ENCODE data around the gene GNG4. TPM values are rescaled to one million over a fixed set of nuclear protein-coding genes. Genes with fewer than 3 reads are reported as not detected.

GNG4 gene
- total RNA-seq, 2 donors from 2014 or later = not detected

DNA sequence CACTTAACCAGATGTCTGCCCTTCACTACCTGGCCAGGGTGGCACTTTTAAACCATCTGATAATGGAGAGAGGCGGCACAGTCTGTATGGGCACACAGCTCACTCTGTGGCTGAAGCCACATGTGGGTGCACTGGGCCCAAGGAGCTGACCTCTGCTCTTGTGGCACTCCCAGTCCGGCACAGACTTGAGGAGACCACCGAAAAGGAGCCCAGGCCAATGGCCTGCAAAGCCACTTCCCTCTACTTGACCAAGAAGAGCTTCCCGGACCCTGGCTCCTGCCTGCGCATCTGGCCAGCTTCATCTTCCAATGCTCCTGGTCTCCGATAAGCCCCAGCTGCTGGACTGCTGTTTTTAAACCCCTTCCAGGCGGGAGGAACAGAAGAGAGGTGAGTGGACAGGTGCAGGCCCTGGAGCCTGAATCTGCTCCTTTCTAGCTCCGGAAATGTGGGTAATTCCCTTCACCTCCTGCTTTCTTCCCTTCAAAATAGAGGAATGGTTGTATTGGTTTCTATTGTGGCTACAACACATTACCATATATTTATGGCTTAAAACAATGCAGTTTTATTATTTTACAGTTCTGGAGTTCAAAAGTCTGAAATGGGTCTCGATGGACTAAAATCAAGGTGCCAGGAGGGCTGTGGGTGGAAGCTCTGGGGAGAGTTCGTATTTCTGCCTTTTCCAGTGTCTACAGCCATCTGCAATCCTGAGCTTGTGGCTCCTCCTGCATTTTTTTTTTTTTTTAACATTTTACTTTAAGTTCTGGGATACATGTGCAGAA is 11.6 kb downstream of the GNG4 start:
- no peaks in the 10 kb centered on the region for H3K4me1 ChIP-seq
- no peak for DNase-seq (ENCODE audit: low spot score)
- no peaks in the 10 kb centered on the region for H3K9me3 ChIP-seq
- no peak overlapping the region for H3K27ac ChIP-seq
- TF ChIP-seq, protein P1, sequence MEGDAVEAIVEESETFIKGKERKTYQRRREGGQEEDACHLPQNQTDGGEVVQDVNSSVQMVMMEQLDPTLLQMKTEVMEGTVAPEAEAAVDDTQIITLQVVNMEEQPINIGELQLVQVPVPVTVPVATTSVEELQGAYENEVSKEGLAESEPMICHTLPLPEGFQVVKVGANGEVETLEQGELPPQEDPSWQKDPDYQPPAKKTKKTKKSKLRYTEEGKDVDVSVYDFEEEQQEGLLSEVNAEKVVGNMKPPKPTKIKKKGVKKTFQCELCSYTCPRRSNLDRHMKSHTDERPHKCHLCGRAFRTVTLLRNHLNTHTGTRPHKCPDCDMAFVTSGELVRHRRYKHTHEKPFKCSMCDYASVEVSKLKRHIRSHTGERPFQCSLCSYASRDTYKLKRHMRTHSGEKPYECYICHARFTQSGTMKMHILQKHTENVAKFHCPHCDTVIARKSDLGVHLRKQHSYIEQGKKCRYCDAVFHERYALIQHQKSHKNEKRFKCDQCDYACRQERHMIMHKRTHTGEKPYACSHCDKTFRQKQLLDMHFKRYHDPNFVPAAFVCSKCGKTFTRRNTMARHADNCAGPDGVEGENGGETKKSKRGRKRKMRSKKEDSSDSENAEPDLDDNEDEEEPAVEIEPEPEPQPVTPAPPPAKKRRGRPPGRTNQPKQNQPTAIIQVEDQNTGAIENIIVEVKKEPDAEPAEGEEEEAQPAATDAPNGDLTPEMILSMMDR (IDR thresholded peaks at IDR 0.05) = no peak
- H3K4me3 ChIP-seq = no peak overlapping the region
- no peaks in the 10 kb centered on the region for H3K36me3 ChIP-seq
- H3K27me3 ChIP-seq = no peaks in the 10 kb centered on the region

DNA sequence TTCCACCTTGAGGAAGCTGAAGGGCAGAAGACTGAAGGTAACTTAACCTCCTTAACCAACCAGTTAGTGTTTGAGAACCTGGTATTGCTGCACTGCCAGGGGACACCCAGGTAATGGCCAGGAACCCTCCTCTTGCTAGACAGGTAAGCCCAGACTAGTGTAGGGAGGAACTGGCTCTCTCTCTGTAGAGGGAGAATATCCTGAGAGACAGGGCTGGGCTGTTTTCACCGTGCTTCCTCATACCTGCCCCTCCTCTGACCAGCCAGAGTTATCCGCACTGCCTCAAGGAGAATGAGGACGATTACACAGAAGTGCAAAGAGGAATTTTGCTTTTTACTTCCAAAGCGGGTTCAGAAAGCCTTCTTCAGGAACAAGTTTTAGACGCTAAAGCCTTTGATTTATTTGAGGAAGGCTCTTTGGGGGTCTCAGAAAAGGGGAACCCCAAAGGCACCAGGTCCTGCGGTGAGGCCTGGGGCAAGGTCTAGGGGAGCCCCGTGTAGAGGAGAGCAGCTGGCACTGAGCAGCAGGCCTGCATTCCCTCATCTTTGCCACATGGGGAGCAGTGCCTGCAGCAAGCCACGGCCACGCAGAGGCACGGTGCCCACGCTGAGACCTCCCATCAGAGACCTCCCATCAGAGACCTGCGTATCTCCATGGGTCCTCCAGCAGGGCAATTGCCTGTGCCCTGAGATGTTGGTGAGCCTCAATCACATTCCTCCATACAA is 13.5 kb downstream of the GNG4 start:
- DNase-seq (ENCODE audit: low spot score) = no peak
- Histone ChIP-seq H3K4me1 (no peaks in the 10 kb centered on the region), H3K4me3 (no peak overlapping the region), H3K9me3 (no peaks in the 10 kb centered on the region), H3K27ac (no peak overlapping the region), H3K27me3 (no peaks in the 10 kb centered on the region), H3K36me3 (no peaks in the 10 kb centered on the region)
- TF ChIP-seq, protein P1 (IDR thresholded peaks at IDR 0.05) = no peak

DNA sequence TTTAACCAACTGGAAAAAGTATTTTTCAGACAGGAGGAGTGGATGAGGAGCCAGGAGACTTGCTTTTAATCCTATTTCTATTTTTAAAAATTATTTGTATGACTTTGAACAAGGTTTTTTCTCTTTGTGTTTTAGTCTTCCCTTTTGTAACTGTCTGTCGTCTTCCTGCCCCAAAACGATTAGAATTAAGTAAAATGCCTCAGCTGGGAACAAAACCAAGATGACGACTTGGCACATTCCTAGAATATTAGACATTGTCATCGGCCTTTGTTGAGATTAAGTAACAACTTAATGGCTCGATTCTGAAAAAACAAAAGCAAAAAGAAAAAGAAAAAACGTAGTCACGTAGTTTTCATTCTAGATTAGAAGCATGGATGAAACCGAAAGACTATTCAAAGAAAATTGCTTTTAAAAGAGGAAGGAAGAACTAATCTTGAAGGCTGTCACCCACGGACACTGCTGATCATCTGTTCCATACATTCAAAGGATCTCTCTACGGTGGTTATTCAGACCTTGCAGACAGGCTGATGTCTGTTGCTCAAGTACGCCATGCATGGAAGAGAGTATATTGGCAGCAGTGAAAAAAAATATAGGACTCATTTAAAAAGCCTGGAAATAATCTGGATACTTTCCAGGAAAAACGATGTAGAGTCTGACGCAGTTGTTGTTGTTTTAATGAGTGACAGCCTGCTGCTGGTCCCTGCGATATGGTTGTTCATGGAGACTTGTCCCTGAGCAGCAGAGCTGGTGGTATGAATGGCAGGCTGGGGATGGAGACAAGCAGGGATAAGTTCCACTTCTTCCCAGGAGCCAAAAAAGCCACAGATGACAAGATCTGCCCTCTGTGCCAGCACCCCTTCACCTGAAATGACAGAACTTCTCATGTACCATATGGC is 16.8 kb downstream of the GNG4 start:
- DNase-seq (ENCODE audit: low spot score) = no peak
- Histone ChIP-seq H3K4me1 (no peaks in the 10 kb centered on the region), H3K4me3 (peak overlapping the region in 1 of 2 donors; percentile 28), H3K27ac (no peak overlapping the region), H3K27me3 (no peaks in the 10 kb centered on the region), H3K9me3 (no peaks in the 10 kb centered on the region), H3K36me3 (no peaks in the 10 kb centered on the region)
- TF ChIP-seq, protein P1 (IDR thresholded peaks at IDR 0.05) = no peak

DNA sequence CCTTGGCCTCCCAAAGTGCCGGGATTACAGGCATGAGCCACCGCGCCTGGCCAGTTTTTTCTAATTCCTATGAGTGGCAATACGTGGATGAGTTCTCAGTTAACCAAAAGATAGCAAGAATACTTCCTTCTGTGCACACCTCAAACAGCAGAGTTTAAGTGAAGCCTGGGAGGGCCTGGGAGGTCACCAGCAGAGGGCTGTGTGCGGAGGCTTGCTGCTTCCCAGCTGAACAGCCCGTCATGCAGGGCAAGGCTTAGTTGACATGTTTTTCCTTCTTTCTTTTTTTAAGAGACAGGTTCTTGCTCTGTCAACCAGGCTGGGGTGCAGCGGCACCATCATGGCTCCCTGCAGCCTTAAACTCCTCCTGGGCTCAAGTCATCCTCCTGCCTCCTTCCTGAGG is 17.8 kb downstream of the GNG4 start:
- Histone ChIP-seq H3K36me3 (no peaks in the 10 kb centered on the region), H3K9me3 (no peaks in the 10 kb centered on the region), H3K27ac (no peak overlapping the region), H3K27me3 (no peaks in the 10 kb centered on the region), H3K4me1 (no peaks in the 10 kb centered on the region), H3K4me3 (no peak overlapping the region)
- TF ChIP-seq, protein P1 (IDR thresholded peaks at IDR 0.05) = no peak
- no peak for DNase-seq (ENCODE audit: low spot score)

DNA sequence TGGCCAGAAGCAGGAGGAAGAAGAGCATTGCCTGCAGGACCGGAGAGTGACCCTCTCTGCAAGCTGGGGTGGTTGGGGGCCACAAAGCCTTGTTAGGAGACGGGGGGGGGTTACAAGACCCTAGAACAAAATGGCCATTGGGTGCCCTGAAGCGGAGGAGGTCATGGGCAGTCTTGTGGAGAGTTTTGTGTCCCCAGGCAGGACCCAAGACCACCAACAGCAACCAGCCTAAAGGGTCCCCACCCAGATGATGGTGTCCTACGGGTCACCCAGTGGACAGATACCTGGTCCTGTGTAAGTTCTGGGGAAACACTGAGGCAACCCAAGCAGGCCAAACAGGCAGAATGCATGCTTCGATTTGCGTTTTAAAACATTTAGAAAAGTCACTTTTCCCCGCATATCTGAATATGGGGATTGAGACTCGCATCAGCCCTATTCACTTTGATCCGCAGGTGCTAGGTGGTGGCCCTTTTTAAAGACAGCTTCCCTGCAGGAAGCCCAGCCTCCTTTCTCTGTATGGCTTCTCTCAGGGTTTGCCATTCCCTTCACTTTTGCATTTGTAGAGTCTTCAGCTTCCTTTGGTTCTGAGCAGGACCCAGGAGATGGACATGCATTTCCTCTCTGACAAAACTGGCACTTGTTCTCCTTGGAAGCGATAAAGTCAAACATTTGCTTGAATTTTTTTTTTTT is 21.1 kb downstream of the GNG4 start:
- Histone ChIP-seq H3K4me1 (no peaks in the 10 kb centered on the region), H3K9me3 (no peaks in the 10 kb centered on the region), H3K36me3 (no peaks in the 10 kb centered on the region), H3K4me3 (no peak overlapping the region), H3K27me3 (no peaks in the 10 kb centered on the region), H3K27ac (no peak overlapping the region)
- TF ChIP-seq, protein P1 (IDR thresholded peaks at IDR 0.05) = no peak
- no peak for DNase-seq (ENCODE audit: low spot score)

Measured in right atrium auricular region (tissue), 2 donors.